Liver (tissue), 9 donors: ENCODE results near the gene LIMCH1. TPM values are rescaled to one million over a fixed set of nuclear protein-coding genes. Genes with fewer than 3 reads are reported as not detected.
"Not testable (repeated sequence)": the region's sequence is repeated elsewhere in the genome, so short reads cannot be mapped to it uniquely, and the experiment has no call there.

Experiments
- DNase-seq: peaks from one replicate; pipeline ENCODE4 v3.0.0-alpha.2; 2017; ENCODE audit warnings: low spot score
- H3K27ac ChIP-seq, 2 donors: one replicate each; pipeline ENCODE4 v1.7.0; 2013; ENCODE audit warnings: inconsistent platforms in 2 of 2, low read length in 2 of 2, control low read depth in 1 of 2, low read depth in 1 of 2, mild to moderate bottlenecking in 1 of 2
- H3K27me3 ChIP-seq, 4 donors: one replicate each; pipeline versions ENCODE4 v1.6.1 to v1.7.0; 2013; ENCODE audit warnings: low read length in 3 of 4, inconsistent platforms in 1 of 4, mild to moderate bottlenecking in 1 of 4, moderate library complexity in 1 of 4; ENCODE audit not compliant: control insufficient read depth in 4 of 4, insufficient read depth in 4 of 4
- H3K36me3 ChIP-seq, 4 donors: one replicate each; pipeline versions ENCODE4 v1.6.1 to v1.7.0; 2013; ENCODE audit warnings: low read length in 3 of 4, mild to moderate bottlenecking in 3 of 4, low read depth in 1 of 4, moderate library complexity in 1 of 4; ENCODE audit not compliant: control insufficient read depth in 4 of 4, insufficient read depth in 3 of 4
- H3K4me1 ChIP-seq, 4 donors: one replicate each; pipeline versions ENCODE4 v1.6.1 to v1.7.0; 2013; ENCODE audit warnings: low read length in 3 of 4, mild to moderate bottlenecking in 3 of 4, moderate library complexity in 1 of 4; ENCODE audit not compliant: control insufficient read depth in 4 of 4, insufficient read depth in 4 of 4
- H3K4me3 ChIP-seq, 3 donors: one replicate each; pipeline versions ENCODE4 v1.6.1 to v1.7.0; 2013; ENCODE audit warnings: low read length in 3 of 3, control low read depth in 1 of 3, low read depth in 1 of 3, mild to moderate bottlenecking in 1 of 3
- H3K9ac ChIP-seq, 2 donors: one replicate each; pipeline ENCODE4 v1.7.0; 2013; ENCODE audit warnings: low read length in 2 of 2, mild to moderate bottlenecking in 2 of 2, moderate library complexity in 2 of 2, control low read depth in 1 of 2, low read depth in 1 of 2
- H3K9me3 ChIP-seq, 4 donors: one replicate each; pipeline versions ENCODE4 v1.6.1 to v1.7.0; 2013; ENCODE audit warnings: low read length in 3 of 4; ENCODE audit not compliant: control insufficient read depth in 4 of 4
- CTCF ChIP-seq: fragments of 150-350 bp; IDR thresholded peaks from 2 replicates; pipeline ENCODE4 v1.5.1; 2017; ENCODE audit warnings: improper control_type of control experiment, low read depth, low read length; ENCODE audit not compliant: missing input control
- EGR1 ChIP-seq, 2 donors: IDR thresholded peaks; 2 replicates each; pipeline ENCODE4 v1.6.1; 2016 to 2018; ENCODE audit warnings: antibody characterized with exemption in 2 of 2, low read depth in 2 of 2
- FOXA1 ChIP-seq: IDR thresholded peaks from 2 replicates; pipeline ENCODE4 v1.6.1; 2016; ENCODE audit warnings: antibody characterized with exemption
- FOXA2 ChIP-seq: IDR thresholded peaks from 2 replicates; pipeline ENCODE4 v1.6.1; 2016; ENCODE audit warnings: antibody characterized with exemption
- HNF4A ChIP-seq, 2 donors: conservative IDR thresholded peaks; 2 replicates each; pipeline ENCODE4 v1.6.1; 2016; ENCODE audit warnings: antibody characterized with exemption in 2 of 2, mild to moderate bottlenecking in 2 of 2
- HNF4G ChIP-seq: IDR thresholded peaks from 2 replicates; pipeline ENCODE4 v1.6.1; 2016; ENCODE audit warnings: antibody characterized with exemption
- JUND ChIP-seq, 2 donors: IDR thresholded peaks; 2 replicates each; pipeline ENCODE4 v1.6.1; 2016; ENCODE audit warnings: antibody characterized with exemption in 2 of 2
- NR2F2 ChIP-seq: IDR thresholded peaks from 2 replicates; pipeline ENCODE4 v1.6.1; 2016; ENCODE audit warnings: antibody characterized with exemption
- RAD21 ChIP-seq, 2 donors: IDR thresholded peaks; 2 replicates each; pipeline ENCODE4 v1.6.1; 2016; ENCODE audit warnings: antibody characterized with exemption in 2 of 2, mild to moderate bottlenecking in 2 of 2
- REST ChIP-seq: IDR thresholded peaks from 2 replicates; pipeline ENCODE4 v1.6.1; 2016; ENCODE audit warnings: antibody characterized with exemption, mild to moderate bottlenecking
- RXRA ChIP-seq, 2 donors: IDR thresholded peaks; 2 replicates each; pipeline ENCODE4 v1.6.1; 2017 to 2018; ENCODE audit warnings: antibody characterized with exemption in 2 of 2, mild to moderate bottlenecking in 1 of 2
- SP1 ChIP-seq: IDR thresholded peaks from 2 replicates; pipeline ENCODE4 v1.6.1; 2018; ENCODE audit warnings: antibody characterized with exemption, mild to moderate bottlenecking
- TAF1 ChIP-seq: conservative IDR thresholded peaks from 2 replicates; pipeline ENCODE4 v1.6.1; 2016; ENCODE audit warnings: antibody characterized with exemption, mild to moderate bottlenecking
- YY1 ChIP-seq: IDR thresholded peaks from 2 replicates; pipeline ENCODE4 v1.6.1; 2016; ENCODE audit warnings: antibody characterized with exemption, mild to moderate bottlenecking
- WGBS: extraction: QIAGEN DNeasy Blood & Tissue Kit; methylation state at CpG from one replicate; pipeline ENCODE4 v1.1.7; 2013; 5-methylcytosine and 5-hydroxymethylcytosine counted together
- polyA plus RNA-seq, 2 donors: library from polyadenylated mRNA; stranded (reverse) in 1 of 2; unstranded in 1 of 2; fragments of 200-250 nt in 1 of 2; fragments of >200 nt in 1 of 2; fragmentation: Nextera tagmentation in 1 of 2; extraction: Ambion mirVana in 1 of 2; gene quantifications; one replicate each; pipeline versions ENCODE4 v1.2.1 to v1.2.3, GENCODE V29; 2013 to 2015
- total RNA-seq, 2 donors: library from RNA; depleted of rRNA; stranded (reverse); fragments of >200 nt; gene quantifications; one replicate each; pipeline ENCODE4 v1.2.3, GENCODE V29; 2014
- TF ChIP-seq, protein P1 (sequence below): IDR thresholded peaks from 2 replicates; pipeline ENCODE4 v1.6.1; 2016; ENCODE audit warnings: antibody characterized with exemption
- TF ChIP-seq, protein P2 (sequence below): IDR thresholded peaks from 2 replicates; pipeline ENCODE4 v1.6.1; 2016; ENCODE audit warnings: antibody characterized with exemption
- TF ChIP-seq, protein P3 (sequence below): IDR thresholded peaks from 2 replicates; pipeline ENCODE4 v1.6.1; 2016; ENCODE audit warnings: antibody characterized with exemption
- donor health status: healthy.
- donor health status: healthy.
- donor health status: healthy.
- donor health status: healthy.
- donor health status: healthy.

LIMCH1 gene
- total and polyA plus RNA-seq, 4 donors: 2.0 to 30.6 (median 8.1) TPM

- peaks cover 0 to 6% (median 2%) of the 10 kb centered on the region in 4 donors for H3K36me3 ChIP-seq
- no peaks in the 10 kb centered on the region for H3K27me3 ChIP-seq
- H3K4me1 ChIP-seq: peaks cover 0 to 10% (median 4%) of the 10 kb centered on the region in 4 donors
- no peak overlapping the region for H3K9ac ChIP-seq
- 88% methylated on average over 3 of the region's 3 CpGs for WGBS
- no peak for DNase-seq
- H3K4me3 ChIP-seq: no peak overlapping the region
- TF ChIP-seq, protein P1, sequence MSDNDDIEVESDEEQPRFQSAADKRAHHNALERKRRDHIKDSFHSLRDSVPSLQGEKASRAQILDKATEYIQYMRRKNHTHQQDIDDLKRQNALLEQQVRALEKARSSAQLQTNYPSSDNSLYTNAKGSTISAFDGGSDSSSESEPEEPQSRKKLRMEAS: no peak
- TF ChIP-seq HNF4A (conservative IDR thresholded peaks at IDR 0.05): no peak
- no peak for TF ChIP-seq RXRA (IDR thresholded peaks at IDR 0.05)
- no peak for TF ChIP-seq RAD21 (IDR thresholded peaks at IDR 0.05)
- TF ChIP-seq JUND (IDR thresholded peaks at IDR 0.05): no peak
- TF ChIP-seq NR2F2: no peak
- TF ChIP-seq, protein P2, sequence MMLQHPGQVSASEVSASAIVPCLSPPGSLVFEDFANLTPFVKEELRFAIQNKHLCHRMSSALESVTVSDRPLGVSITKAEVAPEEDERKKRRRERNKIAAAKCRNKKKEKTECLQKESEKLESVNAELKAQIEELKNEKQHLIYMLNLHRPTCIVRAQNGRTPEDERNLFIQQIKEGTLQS: no peak
- TF ChIP-seq FOXA1: no peak
- TF ChIP-seq CTCF: no peak
- no peaks in the 10 kb centered on the region for H3K9me3 ChIP-seq
- no peak overlapping the region for H3K27ac ChIP-seq
Measured at GRCh38 chr4:41647383-41647782, 109.4 kb downstream of the LIMCH1 start.

- H3K9me3 ChIP-seq, DNase-seq, H3K36me3 ChIP-seq, H3K27me3 ChIP-seq, H3K9ac ChIP-seq, H3K27ac ChIP-seq, H3K4me3 ChIP-seq, H3K4me1 ChIP-seq: not testable (repeated sequence)
Measured at GRCh38 chr4:41651150-41651549, 113.2 kb downstream of the LIMCH1 start.

GRCh38 chr4:41652971-41653370, 115.0 kb downstream of the LIMCH1 start:
- WGBS: 91% methylated on average over 1 of the region's 1 CpG
- Histone ChIP-seq H3K4me3 (no peak overlapping the region), H3K4me1 (peaks cover 0 to 4% (median 1%) of the 10 kb centered on the region in 4 donors), H3K9me3 (no peaks in the 10 kb centered on the region), H3K27me3 (no peaks in the 10 kb centered on the region), H3K27ac (no peak overlapping the region), H3K36me3 (peaks cover 0 to 2% (median 0%) of the 10 kb centered on the region in 4 donors), H3K9ac (no peak overlapping the region)
- no peak for DNase-seq
- TF ChIP-seq CTCF (no peak), FOXA1 (no peak), SP1 (no peak), JUND (IDR thresholded peaks at IDR 0.05) (no peak), NR2F2 (no peak), FOXA2 (no peak), YY1 (no peak), RAD21 (IDR thresholded peaks at IDR 0.05) (no peak), REST (no peak), EGR1 (IDR thresholded peaks at IDR 0.05; ENCODE audit: low read depth in 2 of 2) (no peak), HNF4G (no peak), HNF4A (conservative IDR thresholded peaks at IDR 0.05) (no peak), TAF1 (no peak), RXRA (IDR thresholded peaks at IDR 0.05) (no peak)
- TF ChIP-seq, protein P3, sequence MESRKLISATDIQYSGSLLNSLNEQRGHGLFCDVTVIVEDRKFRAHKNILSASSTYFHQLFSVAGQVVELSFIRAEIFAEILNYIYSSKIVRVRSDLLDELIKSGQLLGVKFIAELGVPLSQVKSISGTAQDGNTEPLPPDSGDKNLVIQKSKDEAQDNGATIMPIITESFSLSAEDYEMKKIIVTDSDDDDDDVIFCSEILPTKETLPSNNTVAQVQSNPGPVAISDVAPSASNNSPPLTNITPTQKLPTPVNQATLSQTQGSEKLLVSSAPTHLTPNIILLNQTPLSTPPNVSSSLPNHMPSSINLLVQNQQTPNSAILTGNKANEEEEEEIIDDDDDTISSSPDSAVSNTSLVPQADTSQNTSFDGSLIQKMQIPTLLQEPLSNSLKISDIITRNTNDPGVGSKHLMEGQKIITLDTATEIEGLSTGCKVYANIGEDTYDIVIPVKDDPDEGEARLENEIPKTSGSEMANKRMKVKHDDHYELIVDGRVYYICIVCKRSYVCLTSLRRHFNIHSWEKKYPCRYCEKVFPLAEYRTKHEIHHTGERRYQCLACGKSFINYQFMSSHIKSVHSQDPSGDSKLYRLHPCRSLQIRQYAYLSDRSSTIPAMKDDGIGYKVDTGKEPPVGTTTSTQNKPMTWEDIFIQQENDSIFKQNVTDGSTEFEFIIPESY: no peak
- TF ChIP-seq, protein P2: no peak
- TF ChIP-seq, protein P1: no peak
